RCC 7860 (cell line): ENCODE measurements around the gene CNGA4.
A peak's percentile ranks its signal among the peaks of the same experiment; 100 is the strongest.

Source experiments
- DNase-seq: peaks from one replicate; pipeline ENCODE4 v3.0.0-alpha.2; 2015; ENCODE audit warnings: low spot score
- FAIRE-seq: peaks from 2 replicates; lab custom pipeline; 2012; peaks lifted over from hg19 to GRCh38; lab: Jason Lieb, UNC

CNGA4 gene

GRCh38 chr11:6238902-6239301, at the start of gene CNGA4:
Gene CNGA4 (plus strand): TSS chr11:6239089. CDS start chr11:6239207, 118 bp downstream.
- DNase-seq (no peak), FAIRE-seq (no peak)

GRCh38 chr11:6191742-6192141, 47.1 kb upstream of the CNGA4 start:
- DNase-seq (no peak), FAIRE-seq (no peak)

GRCh38 chr11:6194065-6194581, 44.8 kb upstream of the CNGA4 start:
- no peak for FAIRE-seq
- DNase-seq = no peak

GRCh38 chr11:6196396-6196795, 42.5 kb upstream of the CNGA4 start:
- FAIRE-seq = no peak
- no peak for DNase-seq

- FAIRE-seq = no peak
- no peak for DNase-seq
Measured at GRCh38 chr11:6197466-6198200, 41.3 kb upstream of the CNGA4 start.

- no peak for FAIRE-seq
Measured at GRCh38 chr11:6199174-6199810, 39.6 kb upstream of the CNGA4 start, which contains the start of gene OR52W1. Gene OR52W1 (plus strand): TSS chr11:6199224. CDS start chr11:6199224, 0 bp downstream.

GRCh38 chr11:6200975-6201374, 37.9 kb upstream of the CNGA4 start:
- FAIRE-seq = no peak
- DNase-seq = no peak

More at GRCh38 chr11:6199174-6199810, 39.6 kb upstream of the CNGA4 start, which contains the start of gene OR52W1:
- DNase-seq = no peak

GRCh38 chr11:6201481-6201880, 37.4 kb upstream of the CNGA4 start:
- DNase-seq (no peak), FAIRE-seq (no peak)

- FAIRE-seq (no peak), DNase-seq (no peak)
Measured at GRCh38 chr11:6202041-6202440, 36.8 kb upstream of the CNGA4 start.

- no peak for FAIRE-seq
- no peak for DNase-seq
Measured at GRCh38 chr11:6203327-6203726, 35.6 kb upstream of the CNGA4 start.

- FAIRE-seq (no peak), DNase-seq (no peak)
Measured at GRCh38 chr11:6204706-6205105, 34.2 kb upstream of the CNGA4 start.

GRCh38 chr11:6205366-6205765, 33.5 kb upstream of the CNGA4 start, which contains the start of gene C11orf42:
Gene C11orf42 (plus strand): TSS chr11:6205557. CDS start chr11:6205616, 59 bp downstream.
- FAIRE-seq = no peak
- DNase-seq = no peak

- FAIRE-seq (no peak), DNase-seq (no peak)
Measured at GRCh38 chr11:6206456-6207180, 32.3 kb upstream of the CNGA4 start.

- FAIRE-seq (no peak), DNase-seq (no peak)
Measured at GRCh38 chr11:6209801-6210200, 29.1 kb upstream of the CNGA4 start.

- FAIRE-seq = no peak
- DNase-seq = no peak
Measured at GRCh38 chr11:6210274-6210955, 28.5 kb upstream of the CNGA4 start.

- DNase-seq = no peak
- FAIRE-seq = no peak
Measured at GRCh38 chr11:6214530-6214929, 24.4 kb upstream of the CNGA4 start.

GRCh38 chr11:6216501-6216900, 22.4 kb upstream of the CNGA4 start:
- no peak for FAIRE-seq
- no peak for DNase-seq

- FAIRE-seq (no peak), DNase-seq (no peak)
Measured at GRCh38 chr11:6217722-6218121, 21.2 kb upstream of the CNGA4 start.

GRCh38 chr11:6219359-6219758, 19.5 kb upstream of the CNGA4 start:
- DNase-seq = peak; percentile 67
- FAIRE-seq = peak; percentile 89

- FAIRE-seq (no peak), DNase-seq (no peak)
Measured at GRCh38 chr11:6223854-6224253, 15.0 kb upstream of the CNGA4 start.

- FAIRE-seq = no peak
- DNase-seq = no peak
Measured at GRCh38 chr11:6224421-6224820, 14.5 kb upstream of the CNGA4 start.
